GM23338 (cell line): Measurements from ENCODE around the gene UXS1.

Experiments
- CREB1 ChIP-seq: fragments of 250-450 bp; sonication (Bioruptor Pico); IDR thresholded peaks from 2 replicates; pipeline ENCODE4 v1.5.0; 2020; ENCODE audit warnings: low read depth, mild to moderate bottlenecking, moderate library complexity
- EZH2 ChIP-seq: fragments of 200-600 bp; sonication (generic); IDR thresholded peaks from one replicate; pipeline ENCODE4 v1.8.0; 2017; ENCODE audit warnings: antibody characterized with exemption, mild to moderate bottlenecking, low read depth; ENCODE audit not compliant: unreplicated experiment
- EZH2phosphoT487 ChIP-seq: fragments of 200-600 bp; sonication (generic); IDR thresholded peaks from one replicate; pipeline ENCODE4 v1.8.1; 2018; ENCODE audit warnings: antibody characterized with exemption; ENCODE audit not compliant: unreplicated experiment
- POLR2AphosphoS5 ChIP-seq: IDR thresholded peaks from 2 replicates; pipeline ENCODE4 v1.6.1; 2016; ENCODE audit warnings: antibody characterized with exemption, low read depth
- ZNF462 ChIP-seq: fragments of 250-450 bp; sonication (Bioruptor Pico); IDR thresholded peaks from 2 replicates; pipeline ENCODE4 v1.5.0; 2020; ENCODE audit warnings: mild to moderate bottlenecking, moderate library complexity
- TF ChIP-seq, protein P1 (sequence below), 2 experiments: fragments of 200-600 bp in 1 of 2; sonication (generic) in 1 of 2; conservative IDR thresholded peaks; 2 replicates each; pipeline versions ENCODE4 v1.5.1 to v1.6.1; 2016 to 2017; ENCODE audit warnings: antibody characterized with exemption in 2 of 2, low read depth in 2 of 2, mild to moderate bottlenecking in 2 of 2, moderate library complexity in 1 of 2
- TF ChIP-seq, protein P2 (sequence below): IDR thresholded peaks from 2 replicates; pipeline ENCODE4 v1.6.1; 2016; ENCODE audit warnings: antibody characterized with exemption
- TF ChIP-seq, protein P3 (sequence below): IDR thresholded peaks from one replicate; pipeline ENCODE4 v1.6.1; 2018; ENCODE audit warnings: antibody characterized with exemption; ENCODE audit not compliant: unreplicated experiment

DNA sequence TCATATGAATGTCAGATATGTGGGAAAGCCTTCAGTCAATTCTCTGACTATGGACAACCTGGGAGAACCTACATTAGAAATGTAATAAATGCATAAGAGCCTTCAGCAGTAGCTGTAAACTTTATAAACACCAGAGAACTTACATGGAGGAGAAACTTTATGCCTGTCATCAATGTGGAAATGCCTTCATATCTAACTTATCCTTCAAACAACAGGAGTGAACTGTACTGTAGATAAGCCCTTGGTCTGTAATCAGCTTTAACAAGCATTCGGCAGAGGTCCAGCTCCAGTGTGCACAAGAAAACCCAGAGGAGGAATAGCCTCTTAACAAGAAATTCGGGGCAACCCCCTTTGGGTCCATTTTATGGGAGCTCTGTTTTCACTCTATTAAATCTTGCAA is 14.8 kb upstream of the UXS1 start:
- TF ChIP-seq, protein P1, sequence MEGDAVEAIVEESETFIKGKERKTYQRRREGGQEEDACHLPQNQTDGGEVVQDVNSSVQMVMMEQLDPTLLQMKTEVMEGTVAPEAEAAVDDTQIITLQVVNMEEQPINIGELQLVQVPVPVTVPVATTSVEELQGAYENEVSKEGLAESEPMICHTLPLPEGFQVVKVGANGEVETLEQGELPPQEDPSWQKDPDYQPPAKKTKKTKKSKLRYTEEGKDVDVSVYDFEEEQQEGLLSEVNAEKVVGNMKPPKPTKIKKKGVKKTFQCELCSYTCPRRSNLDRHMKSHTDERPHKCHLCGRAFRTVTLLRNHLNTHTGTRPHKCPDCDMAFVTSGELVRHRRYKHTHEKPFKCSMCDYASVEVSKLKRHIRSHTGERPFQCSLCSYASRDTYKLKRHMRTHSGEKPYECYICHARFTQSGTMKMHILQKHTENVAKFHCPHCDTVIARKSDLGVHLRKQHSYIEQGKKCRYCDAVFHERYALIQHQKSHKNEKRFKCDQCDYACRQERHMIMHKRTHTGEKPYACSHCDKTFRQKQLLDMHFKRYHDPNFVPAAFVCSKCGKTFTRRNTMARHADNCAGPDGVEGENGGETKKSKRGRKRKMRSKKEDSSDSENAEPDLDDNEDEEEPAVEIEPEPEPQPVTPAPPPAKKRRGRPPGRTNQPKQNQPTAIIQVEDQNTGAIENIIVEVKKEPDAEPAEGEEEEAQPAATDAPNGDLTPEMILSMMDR (conservative IDR thresholded peaks at IDR 0.05; ENCODE audit: low read depth in 2 of 2): no peak
- no peak for TF ChIP-seq POLR2AphosphoS5
- TF ChIP-seq, protein P2, sequence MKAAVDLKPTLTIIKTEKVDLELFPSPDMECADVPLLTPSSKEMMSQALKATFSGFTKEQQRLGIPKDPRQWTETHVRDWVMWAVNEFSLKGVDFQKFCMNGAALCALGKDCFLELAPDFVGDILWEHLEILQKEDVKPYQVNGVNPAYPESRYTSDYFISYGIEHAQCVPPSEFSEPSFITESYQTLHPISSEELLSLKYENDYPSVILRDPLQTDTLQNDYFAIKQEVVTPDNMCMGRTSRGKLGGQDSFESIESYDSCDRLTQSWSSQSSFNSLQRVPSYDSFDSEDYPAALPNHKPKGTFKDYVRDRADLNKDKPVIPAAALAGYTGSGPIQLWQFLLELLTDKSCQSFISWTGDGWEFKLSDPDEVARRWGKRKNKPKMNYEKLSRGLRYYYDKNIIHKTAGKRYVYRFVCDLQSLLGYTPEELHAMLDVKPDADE: no peak
- TF ChIP-seq EZH2: no peak
- TF ChIP-seq CREB1 (CRISPR knock-in tag): no peak
- TF ChIP-seq, protein P3, sequence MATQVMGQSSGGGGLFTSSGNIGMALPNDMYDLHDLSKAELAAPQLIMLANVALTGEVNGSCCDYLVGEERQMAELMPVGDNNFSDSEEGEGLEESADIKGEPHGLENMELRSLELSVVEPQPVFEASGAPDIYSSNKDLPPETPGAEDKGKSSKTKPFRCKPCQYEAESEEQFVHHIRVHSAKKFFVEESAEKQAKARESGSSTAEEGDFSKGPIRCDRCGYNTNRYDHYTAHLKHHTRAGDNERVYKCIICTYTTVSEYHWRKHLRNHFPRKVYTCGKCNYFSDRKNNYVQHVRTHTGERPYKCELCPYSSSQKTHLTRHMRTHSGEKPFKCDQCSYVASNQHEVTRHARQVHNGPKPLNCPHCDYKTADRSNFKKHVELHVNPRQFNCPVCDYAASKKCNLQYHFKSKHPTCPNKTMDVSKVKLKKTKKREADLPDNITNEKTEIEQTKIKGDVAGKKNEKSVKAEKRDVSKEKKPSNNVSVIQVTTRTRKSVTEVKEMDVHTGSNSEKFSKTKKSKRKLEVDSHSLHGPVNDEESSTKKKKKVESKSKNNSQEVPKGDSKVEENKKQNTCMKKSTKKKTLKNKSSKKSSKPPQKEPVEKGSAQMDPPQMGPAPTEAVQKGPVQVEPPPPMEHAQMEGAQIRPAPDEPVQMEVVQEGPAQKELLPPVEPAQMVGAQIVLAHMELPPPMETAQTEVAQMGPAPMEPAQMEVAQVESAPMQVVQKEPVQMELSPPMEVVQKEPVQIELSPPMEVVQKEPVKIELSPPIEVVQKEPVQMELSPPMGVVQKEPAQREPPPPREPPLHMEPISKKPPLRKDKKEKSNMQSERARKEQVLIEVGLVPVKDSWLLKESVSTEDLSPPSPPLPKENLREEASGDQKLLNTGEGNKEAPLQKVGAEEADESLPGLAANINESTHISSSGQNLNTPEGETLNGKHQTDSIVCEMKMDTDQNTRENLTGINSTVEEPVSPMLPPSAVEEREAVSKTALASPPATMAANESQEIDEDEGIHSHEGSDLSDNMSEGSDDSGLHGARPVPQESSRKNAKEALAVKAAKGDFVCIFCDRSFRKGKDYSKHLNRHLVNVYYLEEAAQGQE: no peak
- no peak for TF ChIP-seq ZNF462 (CRISPR knock-in tag)
- TF ChIP-seq EZH2phosphoT487: no peak
